MM.1S (cell line): ENCODE data around the gene HMHB1.

Experiments
- DNase-seq: peaks from one replicate; pipeline ENCODE4 v3.0.0-alpha.2; 2015
- H2AFZ ChIP-seq: fragments of 300-600 bp; sonication (generic); 2 replicates; pipeline ENCODE4 v1.6.0; 2016; ENCODE audit warnings: antibody characterized with exemption, low read length
- H3F3A ChIP-seq: fragments of 300-600 bp; sonication (generic); 2 replicates; pipeline ENCODE4 v1.6.1; 2016; ENCODE audit warnings: mild to moderate bottlenecking, antibody characterized with exemption, low read length, moderate library complexity, mixed read lengths; ENCODE audit not compliant: insufficient read depth
- H3K27ac ChIP-seq: fragments of 300-600 bp; sonication (generic); 2 replicates; pipeline ENCODE4 v1.5.1; 2016; ENCODE audit warnings: mild to moderate bottlenecking, low read length
- H3K27me3 ChIP-seq: fragments of 300-600 bp; sonication (generic); replicated peaks from 2 replicates; pipeline ENCODE4 v1.6.0; 2016; ENCODE audit warnings: low read length; ENCODE audit not compliant: insufficient read depth
- H3K36me3 ChIP-seq: fragments of 300-600 bp; sonication (generic); replicated peaks from 2 replicates; pipeline ENCODE4 v1.6.1; 2016; ENCODE audit warnings: mild to moderate bottlenecking, low read length, mixed read lengths; ENCODE audit not compliant: insufficient read depth
- H3K4me1 ChIP-seq: fragments of 300-600 bp; sonication (generic); 2 replicates; pipeline ENCODE4 v1.6.1; 2016; ENCODE audit warnings: low read length, mixed read lengths
- H3K4me2 ChIP-seq: fragments of 300-600 bp; sonication (generic); 2 replicates; pipeline ENCODE4 v1.6.0; 2016; ENCODE audit warnings: low read depth, low read length
- H3K4me3 ChIP-seq: fragments of 300-600 bp; sonication (generic); 2 replicates; pipeline ENCODE4 v1.5.1; 2016; ENCODE audit warnings: low read length, mixed read lengths
- H3K79me2 ChIP-seq: fragments of 300-600 bp; sonication (generic); 2 replicates; pipeline ENCODE4 v1.6.1; 2016; ENCODE audit warnings: mixed run types, low read length, mixed read lengths
- H3K9ac ChIP-seq: fragments of 300-600 bp; sonication (generic); 2 replicates; pipeline ENCODE4 v1.6.1; 2016; ENCODE audit warnings: low read length, mixed read lengths
- H3K9me2 ChIP-seq: fragments of 300-600 bp; sonication (generic); replicated peaks from 2 replicates; pipeline ENCODE4 v1.6.1; 2016; ENCODE audit warnings: mild to moderate bottlenecking, low read length, mixed read lengths; ENCODE audit not compliant: insufficient read depth
- H3K9me3 ChIP-seq: fragments of 300-600 bp; sonication (generic); replicated peaks from 2 replicates; pipeline ENCODE4 v1.6.1; 2016; ENCODE audit warnings: mild to moderate bottlenecking, low read length, mixed read lengths; ENCODE audit not compliant: insufficient read depth
- H4K20me1 ChIP-seq: fragments of 300-600 bp; sonication (generic); 2 replicates; pipeline ENCODE4 v1.6.1; 2016; ENCODE audit warnings: mild to moderate bottlenecking, low read length, moderate library complexity, mixed read lengths; ENCODE audit not compliant: insufficient read depth
- CTCF ChIP-seq: fragments of 300-600 bp; sonication (generic); IDR thresholded peaks from 2 replicates; pipeline ENCODE4 v1.5.1; 2016; ENCODE audit warnings: antibody characterized with exemption, low read length, mixed read lengths
- EZH2 ChIP-seq: fragments of 300-600 bp; sonication (generic); optimal IDR thresholded peaks from 2 replicates; pipeline ENCODE3; 2017; ENCODE audit warnings: low read depth, mild to moderate bottlenecking, antibody characterized with exemption, low read length, mixed read lengths
- EZH2phosphoT487 ChIP-seq: fragments of 300-600 bp; sonication (generic); IDR thresholded peaks from 2 replicates; pipeline ENCODE4 v1.6.1; 2018; ENCODE audit warnings: antibody characterized with exemption, low read length

HMHB1 gene

DNA sequence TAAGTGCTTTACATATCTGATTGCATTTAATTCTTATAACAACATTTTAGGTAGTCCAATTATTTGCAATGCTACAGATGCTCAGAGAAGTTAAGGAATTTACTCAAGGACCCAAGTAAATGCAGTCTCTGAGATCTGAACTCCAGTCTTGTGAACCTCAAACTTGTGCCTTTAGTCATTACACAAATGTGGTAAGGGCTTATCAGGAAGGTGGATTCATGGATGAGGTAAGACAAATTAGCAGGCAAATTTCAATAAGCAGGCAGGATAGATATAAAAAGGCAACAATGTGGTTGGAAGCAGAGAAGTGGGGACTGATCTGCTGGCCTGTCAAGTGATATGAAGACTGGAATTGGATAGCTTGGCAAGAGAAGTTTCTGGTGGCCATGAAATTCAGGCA lies 29.5 kb downstream of the HMHB1 start:
- Histone ChIP-seq H3F3A (no peaks in the 10 kb centered on the region), H3K27me3 (no peaks in the 10 kb centered on the region)
- no peak for DNase-seq

GRCh38 chr5:143842920-143843319 lies 31.0 kb downstream of the HMHB1 start:
- TF ChIP-seq EZH2: no peak
- no peak for TF ChIP-seq CTCF
- no peak for TF ChIP-seq EZH2phosphoT487
- Histone ChIP-seq H3F3A (no peaks in the 10 kb centered on the region), H3K36me3 (no peaks in the 10 kb centered on the region), H3K27ac (no peak overlapping the region), H3K4me1 (no peaks in the 10 kb centered on the region), H3K4me2 (no peak overlapping the region), H3K9me3 (no peaks in the 10 kb centered on the region), H2AFZ (no peak overlapping the region), H3K9ac (no peak overlapping the region), H3K9me2 (no peaks in the 10 kb centered on the region), H4K20me1 (no peaks in the 10 kb centered on the region), H3K4me3 (no peak overlapping the region), H3K27me3 (no peaks in the 10 kb centered on the region), H3K79me2 (no peaks in the 10 kb centered on the region)
- no peak for DNase-seq

More for the DNA sequence above, 29.5 kb downstream of the HMHB1 start:
- H3K79me2 ChIP-seq: no peaks in the 10 kb centered on the region
- H3K9me2 ChIP-seq: no peaks in the 10 kb centered on the region
- no peaks in the 10 kb centered on the region for H3K36me3 ChIP-seq
- H2AFZ ChIP-seq: no peak overlapping the region
- H3K4me3 ChIP-seq: no peak overlapping the region
- TF ChIP-seq EZH2 (no peak), CTCF (no peak), EZH2phosphoT487 (no peak)
- H3K9me3 ChIP-seq: no peaks in the 10 kb centered on the region
- H3K4me1 ChIP-seq: no peaks in the 10 kb centered on the region
- H3K4me2 ChIP-seq: no peak overlapping the region
- H3K9ac ChIP-seq: no peak overlapping the region
- H4K20me1 ChIP-seq: no peaks in the 10 kb centered on the region
- H3K27ac ChIP-seq: no peak overlapping the region

- Histone ChIP-seq H3F3A (no peaks in the 10 kb centered on the region), H3K4me2 (no peak overlapping the region), H3K27me3 (no peaks in the 10 kb centered on the region), H3K4me1 (no peaks in the 10 kb centered on the region), H3K79me2 (no peaks in the 10 kb centered on the region), H3K9ac (no peak overlapping the region), H3K9me2 (no peaks in the 10 kb centered on the region), H3K4me3 (no peak overlapping the region), H4K20me1 (no peaks in the 10 kb centered on the region), H3K27ac (no peak overlapping the region), H3K36me3 (no peaks in the 10 kb centered on the region), H2AFZ (no peak overlapping the region), H3K9me3 (no peaks in the 10 kb centered on the region)
- no peak for DNase-seq
- no peak for TF ChIP-seq CTCF
- TF ChIP-seq EZH2phosphoT487: no peak
- TF ChIP-seq EZH2: no peak
Observed at GRCh38 chr5:143843461-143843860, 31.5 kb downstream of the HMHB1 start.
